Esophagus muscularis mucosa (tissue), 2 donors: Measurements from ENCODE around the gene PGK1.
"Not testable (repeated sequence)": the region's sequence is repeated elsewhere in the genome, so short reads cannot be mapped to it uniquely, and the experiment has no call there.

Experiments
- POLR2A ChIP-seq: fragments of 450-650 bp; IDR thresholded peaks from one replicate; pipeline ENCODE4 v1.6.1; 2017; ENCODE audit warnings: antibody characterized with exemption, moderate library complexity, mild to moderate bottlenecking, low read depth
- POLR2AphosphoS5 ChIP-seq, 2 donors: sonication (generic); formaldehyde crosslinking; IDR thresholded peaks; one replicate each; pipeline ENCODE4 v1.6.1; 2017; ENCODE audit warnings: antibody characterized with exemption in 2 of 2

- TF ChIP-seq POLR2A; POLR2AphosphoS5 (IDR thresholded peaks at IDR 0.05): not testable (repeated sequence)
Measured at GRCh38 chrX:78157373-78157772, 53.3 kb downstream of the PGK1 start.
